ENCODE results near the gene XYLT2.
"Not testable (repeated sequence)": the region's sequence is repeated elsewhere in the genome, so short reads cannot be mapped to it uniquely, and the experiment has no call there.

The XYLT2 gene

GRCh38 chr17:50345432-50346312 lies at the start of gene XYLT2:
XYLT2 (plus strand) TSS chr17:50346126; CDS start chr17:50346141, 15 bp downstream.
- DNase-seq (ENCODE audit: low read depth in 2 of 2), result peak; percentile 86 to 89

- DNase-seq (ENCODE audit: low read depth in 2 of 2), result peak; percentile 72 to 73
These were observed 48.5 kb upstream of the XYLT2 start for GRCh38 chr17:50297407-50297865.

GRCh38 chr17:50298018-50298417 lies 47.9 kb upstream of the XYLT2 start:
- no peak for DNase-seq (ENCODE audit: low read depth in 2 of 2)

DNA sequence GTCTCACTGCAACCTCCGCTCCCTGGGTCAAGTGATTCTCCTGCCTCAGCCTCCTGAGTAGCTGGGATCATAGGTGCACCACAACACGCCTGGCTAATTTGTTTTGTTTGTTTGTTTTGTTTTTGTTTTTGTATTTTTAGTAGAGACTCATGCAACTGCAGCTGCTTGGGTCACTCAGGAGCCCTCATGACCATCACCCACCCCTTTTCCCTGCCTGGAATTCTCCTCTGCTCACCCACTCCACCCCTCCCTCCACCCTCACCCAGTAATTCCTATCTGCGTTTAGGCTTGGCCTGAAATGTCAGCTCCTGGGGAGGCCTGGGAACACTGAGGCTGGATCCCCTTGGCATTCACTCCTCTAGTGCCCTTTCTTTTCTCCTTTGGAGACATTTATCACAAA lies 46.1 kb upstream of the XYLT2 start:
- no peak for DNase-seq (ENCODE audit: low read depth in 2 of 2)

GRCh38 chr17:50300824-50301223 lies 45.1 kb upstream of the XYLT2 start:
- not testable (repeated sequence) for DNase-seq (ENCODE audit: low read depth in 2 of 2)

GRCh38 chr17:50301891-50302584 lies 43.9 kb upstream of the XYLT2 start:
- no peak for DNase-seq (ENCODE audit: low read depth in 2 of 2)

GRCh38 chr17:50303051-50303450 lies 42.9 kb upstream of the XYLT2 start:
- no peak for DNase-seq (ENCODE audit: low read depth in 2 of 2)

DNA sequence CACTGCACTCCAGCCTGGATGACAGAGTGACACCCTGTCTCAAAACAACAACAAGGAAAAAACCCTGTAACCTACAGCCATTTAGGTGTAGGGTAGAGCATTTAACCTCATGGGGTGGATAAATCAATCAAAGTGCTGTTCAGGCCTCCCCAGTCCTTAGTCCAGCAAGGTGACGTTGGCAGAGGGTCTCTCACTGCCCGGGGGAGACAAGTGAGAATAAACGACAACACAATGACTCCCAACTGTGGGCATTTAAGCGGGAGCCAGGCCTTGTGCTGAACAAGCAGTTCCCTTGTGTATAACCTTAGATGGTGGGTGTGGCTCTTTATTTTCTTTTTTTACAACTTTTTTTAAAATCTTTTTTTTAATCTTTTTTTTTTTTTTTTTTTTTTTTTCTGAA lies 42.3 kb upstream of the XYLT2 start:
- no peak for DNase-seq (ENCODE audit: low read depth in 2 of 2)

GRCh38 chr17:50304781-50305404 lies 41.0 kb upstream of the XYLT2 start:
- no peak for DNase-seq (ENCODE audit: low read depth in 2 of 2)

GRCh38 chr17:50307654-50308053 lies 38.3 kb upstream of the XYLT2 start:
- no peak for DNase-seq (ENCODE audit: low read depth in 2 of 2)

DNA sequence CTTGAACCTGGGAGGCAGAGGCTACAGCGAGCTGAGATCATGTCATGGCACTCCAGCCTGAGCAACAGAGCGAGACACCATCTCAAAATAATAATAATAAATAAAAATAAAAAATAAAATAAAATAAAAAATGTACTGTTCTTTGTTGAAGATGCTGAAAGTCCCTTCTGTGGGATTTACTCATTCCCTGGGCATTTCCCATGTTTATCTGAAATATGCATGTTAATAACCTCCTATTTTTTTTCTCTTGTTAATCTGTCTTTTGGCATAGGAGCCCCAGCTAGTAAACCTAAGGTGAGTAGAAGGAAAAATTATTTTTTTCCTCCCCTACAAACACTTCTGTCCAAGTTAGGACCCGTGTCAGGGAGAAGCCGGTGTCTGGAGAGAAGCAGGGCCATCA lies 37.3 kb upstream of the XYLT2 start:
- DNase-seq (ENCODE audit: low read depth in 2 of 2), result no peak

GRCh38 chr17:50310455-50311111 lies 35.3 kb upstream of the XYLT2 start:
- DNase-seq (ENCODE audit: low read depth in 2 of 2), result no peak

- DNase-seq (ENCODE audit: low read depth in 2 of 2), result no peak
These were observed 34.8 kb upstream of the XYLT2 start for GRCh38 chr17:50311112-50311460.

DNA sequence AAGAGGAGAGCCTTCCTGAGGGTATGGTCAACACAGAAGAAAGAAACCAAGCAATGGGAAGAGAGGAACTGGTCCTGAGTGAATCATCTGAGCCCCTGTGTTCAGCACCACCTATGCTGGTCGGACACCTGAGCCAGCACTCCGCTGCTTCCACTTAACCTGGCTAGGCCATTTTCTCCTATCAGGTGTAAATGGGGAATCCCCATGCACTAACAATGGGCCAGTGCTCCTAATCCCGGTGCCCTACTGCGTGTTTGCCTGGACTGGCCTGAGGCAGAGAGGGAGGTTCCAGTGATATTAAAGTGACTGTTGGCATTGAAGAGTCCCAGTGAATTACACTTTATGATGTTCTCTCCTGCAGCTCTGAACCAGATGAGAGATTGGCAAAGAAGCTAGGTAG lies 34.4 kb upstream of the XYLT2 start:
- DNase-seq (ENCODE audit: low read depth in 2 of 2), result no peak

GRCh38 chr17:50312308-50312707 lies 33.6 kb upstream of the XYLT2 start:
- no peak for DNase-seq (ENCODE audit: low read depth in 2 of 2)

- no peak for DNase-seq (ENCODE audit: low read depth in 2 of 2)
These were observed 31.4 kb upstream of the XYLT2 start for GRCh38 chr17:50314456-50315011.

- DNase-seq (ENCODE audit: low read depth in 2 of 2), result no peak
These were observed 29.8 kb upstream of the XYLT2 start for GRCh38 chr17:50316016-50316587.

GRCh38 chr17:50316660-50317059 lies 29.3 kb upstream of the XYLT2 start:
- DNase-seq (ENCODE audit: low read depth in 2 of 2), result not testable (repeated sequence)

GRCh38 chr17:50317121-50317520 lies 28.8 kb upstream of the XYLT2 start:
- DNase-seq (ENCODE audit: low read depth in 2 of 2), result no peak

DNA sequence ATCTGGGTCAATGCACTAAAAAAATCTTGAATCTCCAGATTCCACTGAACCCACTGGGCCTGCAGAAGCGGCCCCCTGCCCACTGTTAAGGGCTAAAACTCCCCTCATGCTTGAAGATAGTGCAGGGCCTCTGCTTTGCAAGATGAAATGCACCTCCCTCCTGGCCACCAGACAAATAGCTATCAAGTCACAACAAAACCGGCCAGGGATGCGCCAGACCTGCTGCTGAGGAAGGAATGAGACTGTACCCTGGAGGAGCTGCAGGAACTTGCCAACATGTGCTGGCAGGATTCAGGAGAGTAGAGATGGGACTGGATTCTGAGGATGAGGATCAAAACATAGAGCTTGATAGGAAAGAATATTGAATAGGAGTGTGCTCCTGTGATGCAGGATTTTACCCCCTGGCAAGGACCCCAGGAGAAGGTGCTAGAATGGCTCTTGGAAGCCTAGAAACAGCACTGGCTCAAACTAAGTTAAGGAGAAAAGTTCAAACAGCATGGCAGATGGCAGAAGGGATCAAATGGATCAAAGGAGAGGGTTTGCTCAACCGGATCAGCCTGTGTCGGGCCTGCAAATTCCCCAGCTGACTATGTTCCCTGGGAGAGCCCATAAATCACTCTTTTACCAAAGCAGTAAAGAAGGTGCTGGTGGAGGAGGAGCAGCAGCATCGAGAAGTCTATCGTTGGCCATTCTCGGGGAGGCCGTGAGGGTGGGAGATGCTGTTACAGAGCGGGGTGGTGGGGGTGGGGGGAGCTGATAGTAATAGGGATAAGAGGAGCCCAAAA lies 27.2 kb upstream of the XYLT2 start:
- no peak for DNase-seq (ENCODE audit: low read depth in 2 of 2)

All from activated CD4-positive, alpha-beta T cell treated with anti-CD3 and anti-CD28 coated beads for 24 hours (primary cell).